HG02759 (cell line): ENCODE measurements around the gene TPPP.

Source experiments
- ATAC-seq: cut with Tn5 transposase; IDR thresholded peaks from one replicate; pipeline ENCODE4 v1.9.1; 2021; ENCODE audit warnings: mild to moderate bottlenecking, moderate library complexity; ENCODE audit not compliant: unreplicated experiment

TPPP gene

GRCh38 chr5:666816-667498, 26.2 kb downstream of the TPPP start:
- ATAC-seq, result no peak

- ATAC-seq, result no peak
These were observed 27.0 kb downstream of the TPPP start for GRCh38 chr5:665956-666711.

DNA sequence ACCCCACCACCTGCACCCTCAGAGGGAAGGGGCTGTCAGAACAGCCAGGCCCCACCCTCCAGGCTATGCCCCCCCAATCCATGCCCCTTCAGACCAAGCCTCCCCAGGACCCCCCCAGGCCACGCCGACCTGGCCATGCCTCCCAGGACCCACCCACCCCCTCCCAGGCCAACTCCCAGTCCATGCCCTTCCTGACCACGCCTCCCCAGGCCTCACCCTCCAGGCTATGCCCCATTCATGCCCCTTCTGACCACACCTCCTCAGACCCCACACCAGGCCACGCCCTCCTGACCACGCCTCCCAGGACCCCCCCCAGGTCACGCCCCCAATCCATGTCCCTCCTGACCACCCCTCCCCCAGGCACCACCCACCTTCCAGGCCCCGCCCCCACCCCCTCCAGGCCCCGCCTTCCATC, 27.6 kb downstream of the TPPP start:
- no peak for ATAC-seq

DNA sequence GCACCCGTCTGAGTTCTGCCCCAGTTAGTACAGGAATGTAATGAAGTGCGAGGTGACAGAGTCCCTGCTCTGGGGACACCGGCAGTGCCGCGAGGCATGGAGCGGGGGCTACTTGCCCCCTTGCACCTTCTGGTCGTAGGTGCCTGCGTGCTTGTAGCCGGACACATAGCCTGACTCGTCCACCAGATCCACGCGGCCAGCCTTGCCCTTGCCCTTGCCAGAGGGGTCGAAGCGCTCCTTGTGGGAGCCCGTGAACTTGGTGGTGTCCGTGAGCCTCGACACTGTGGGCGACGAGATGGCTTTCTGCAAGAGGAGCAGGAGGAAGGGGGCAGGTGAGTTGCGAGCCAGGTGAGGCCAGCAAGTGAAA, 28.2 kb downstream of the TPPP start:
- ATAC-seq, result no peak

GRCh38 chr5:664343-664993, 28.7 kb downstream of the TPPP start:
- ATAC-seq, result no peak

DNA sequence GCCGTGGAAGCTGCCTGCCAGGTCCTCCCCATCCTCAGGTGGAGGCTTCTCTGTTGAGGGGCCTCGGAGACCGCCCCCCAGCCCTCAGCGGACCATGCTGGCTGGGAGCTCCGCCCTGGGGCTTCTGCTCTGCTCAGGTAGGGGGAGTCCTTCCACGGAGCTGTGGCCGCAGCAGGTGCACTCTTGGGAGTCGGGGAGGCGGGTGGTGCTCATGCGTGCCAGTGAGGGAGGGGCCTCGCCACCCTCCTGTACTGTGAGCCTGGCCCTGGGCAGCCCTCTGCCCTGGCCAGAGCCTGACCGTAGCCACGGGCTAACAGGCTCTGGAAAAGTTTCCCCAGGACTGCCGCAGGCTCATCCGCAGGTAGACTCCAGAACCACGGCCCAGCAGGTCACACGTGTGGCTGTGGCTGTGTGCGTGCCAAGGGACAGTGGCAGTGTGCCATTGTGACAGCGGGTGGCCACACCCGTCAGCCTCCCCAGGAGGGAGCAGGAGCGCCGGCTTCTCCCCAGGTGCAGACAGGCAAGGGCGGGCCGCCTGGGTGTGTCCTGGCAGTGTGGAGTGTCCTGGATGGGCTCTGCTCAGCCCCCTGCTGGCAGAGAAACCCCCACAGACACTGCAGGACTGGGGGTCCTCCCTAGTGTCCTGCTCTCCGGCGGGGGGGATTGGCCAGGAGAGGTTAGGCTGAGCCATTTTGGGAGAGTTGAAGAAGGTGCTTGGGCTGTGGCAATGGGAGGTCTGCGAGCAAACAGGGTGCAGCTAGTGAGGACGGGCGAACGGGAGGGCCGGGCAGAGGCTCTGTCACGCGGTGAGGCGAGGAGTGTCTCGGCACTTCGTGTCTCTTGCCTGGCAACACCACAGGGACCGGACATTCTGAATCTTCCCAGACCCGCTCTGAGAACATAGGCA, 29.5 kb downstream of the TPPP start:
- no peak for ATAC-seq

- ATAC-seq, result no peak
These were observed 30.3 kb downstream of the TPPP start for GRCh38 chr5:662751-663435.

GRCh38 chr5:661891-662750, 31.0 kb downstream of the TPPP start:
- no peak for ATAC-seq

- ATAC-seq, result no peak
These were observed 32.6 kb downstream of the TPPP start for GRCh38 chr5:660491-661030.

DNA sequence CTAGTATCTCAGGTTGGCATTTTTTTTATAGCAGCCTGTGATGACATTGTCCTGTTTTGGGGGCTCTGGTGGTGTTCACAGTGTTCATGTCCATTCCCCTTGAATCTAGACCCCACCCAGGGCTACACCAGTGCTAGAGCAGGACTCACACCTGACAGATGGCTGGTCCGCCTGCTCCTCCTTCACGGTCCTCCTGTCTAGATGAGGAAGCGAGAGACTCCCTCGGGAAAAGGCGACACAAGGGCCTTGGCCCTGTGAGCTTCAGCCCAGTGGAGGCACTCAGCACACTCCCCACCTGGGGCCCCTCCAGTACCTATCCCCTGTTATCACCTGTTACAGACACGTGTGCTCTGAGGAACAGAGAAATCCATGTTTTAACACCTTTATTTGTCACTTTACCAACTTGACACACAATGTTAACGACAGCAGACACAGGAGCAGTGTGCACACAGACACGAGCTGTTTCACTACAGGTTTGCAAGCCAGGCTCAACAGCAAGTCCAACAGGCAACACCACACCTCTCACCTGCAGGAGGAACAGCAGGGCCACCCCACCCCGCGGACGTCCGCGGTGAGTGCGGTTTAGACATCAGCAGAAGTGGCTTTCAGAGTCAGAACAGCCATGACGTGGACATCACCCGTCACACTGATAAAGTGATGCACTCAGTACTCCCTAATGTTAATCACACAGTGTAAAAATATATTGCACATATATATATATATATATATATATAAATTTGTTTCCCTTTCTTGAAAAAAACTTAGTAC, 33.5 kb downstream of the TPPP start:
- ATAC-seq, result no peak

- ATAC-seq, result no peak
These were observed 35.0 kb downstream of the TPPP start for GRCh38 chr5:658103-658502.

GRCh38 chr5:657570-657969, 35.6 kb downstream of the TPPP start:
- no peak for ATAC-seq

GRCh38 chr5:655406-655805, 37.7 kb downstream of the TPPP start:
- no peak for ATAC-seq

DNA sequence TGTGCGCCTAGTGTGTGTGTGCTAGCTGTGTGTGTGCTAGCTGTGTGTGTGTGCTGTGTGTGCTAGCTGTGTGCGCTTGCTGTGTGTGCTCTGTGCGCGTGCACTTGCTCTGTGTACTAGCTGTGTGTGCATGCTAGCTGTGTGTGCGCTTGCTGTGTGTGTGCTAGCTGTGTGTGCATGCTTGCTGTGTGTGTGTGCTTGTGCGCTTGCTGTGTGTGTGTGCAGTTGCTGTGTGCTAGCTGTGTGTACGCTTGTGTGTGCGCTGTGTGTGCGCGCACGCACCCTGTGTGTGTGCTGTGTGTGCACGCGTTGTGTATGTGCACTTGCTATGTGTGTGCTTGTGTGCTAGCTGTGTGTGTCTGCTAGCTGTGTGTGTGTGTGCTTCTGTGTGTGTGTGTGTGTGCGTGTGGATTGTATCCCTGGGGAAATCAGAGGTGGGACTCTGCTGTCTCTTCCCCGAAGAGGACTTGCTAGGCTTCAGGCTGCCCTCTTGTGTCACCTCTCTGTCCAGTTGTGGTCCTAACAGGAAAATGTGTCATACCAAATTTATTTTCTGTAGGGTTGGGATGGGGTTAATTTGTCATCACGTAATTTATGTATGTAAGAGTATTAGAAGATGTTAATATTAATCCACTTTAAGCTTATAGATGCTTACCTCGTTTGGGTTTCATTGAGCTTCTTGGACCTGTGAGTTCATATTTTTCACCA, 38.9 kb downstream of the TPPP start:
- ATAC-seq, result no peak

DNA sequence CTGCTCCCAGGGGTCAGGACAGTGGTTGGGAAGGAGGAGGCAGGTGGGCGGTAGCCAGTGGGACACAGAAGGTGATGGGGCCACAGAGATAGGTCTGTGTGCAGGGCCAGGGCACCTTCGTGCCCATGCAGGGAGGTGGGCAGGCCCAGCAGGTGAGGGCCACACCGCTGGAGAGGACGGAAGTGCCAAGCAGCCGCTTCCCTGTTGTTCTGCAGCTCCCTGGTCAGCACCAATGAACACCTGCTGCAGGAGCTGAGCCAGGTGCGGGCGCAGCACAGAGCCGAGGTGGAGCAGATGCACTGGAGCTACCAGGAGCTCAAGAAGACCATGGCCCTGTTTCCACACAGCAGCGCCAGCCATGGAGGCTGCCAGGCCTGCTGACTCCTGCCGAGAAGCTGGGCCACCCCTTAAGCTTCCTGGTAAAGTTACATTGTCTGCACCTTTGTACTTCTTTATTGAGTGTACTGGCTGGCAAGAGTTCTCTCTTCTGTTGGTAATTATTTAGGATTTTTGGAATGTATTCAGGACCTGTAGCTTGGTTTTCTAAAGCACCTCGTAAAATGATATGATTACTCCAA, 40.3 kb downstream of the TPPP start:
- no peak for ATAC-seq

DNA sequence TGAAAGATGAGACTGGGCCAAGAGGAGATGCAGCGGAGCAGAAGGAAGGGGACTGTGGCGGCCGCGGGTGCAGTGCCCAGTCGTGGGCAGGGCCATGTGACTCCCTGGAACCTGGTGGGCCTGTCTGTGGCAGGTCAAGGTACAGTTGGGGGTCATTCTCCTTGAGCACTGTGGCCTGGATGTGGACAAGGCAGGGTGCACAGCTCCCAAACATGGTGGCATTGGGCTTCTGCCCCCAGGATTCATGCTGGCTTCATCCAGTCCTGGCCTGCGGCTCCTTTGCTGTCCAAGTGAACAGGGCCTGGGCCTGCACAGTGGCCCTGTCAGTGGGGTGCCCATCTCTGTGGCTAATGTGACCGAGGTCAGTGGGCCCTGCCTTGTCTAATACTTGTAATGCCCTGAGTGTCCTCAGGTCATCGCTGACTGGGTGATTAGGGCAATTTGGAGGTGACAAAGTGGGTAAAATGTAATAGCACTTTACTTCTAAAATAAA, 41.1 kb downstream of the TPPP start:
- ATAC-seq, result no peak

GRCh38 chr5:651296-652022, 41.7 kb downstream of the TPPP start:
- ATAC-seq, result no peak
